Activated naive CD8-positive, alpha-beta T cell treated with anti-CD3 and anti-CD28 coated beads, Interleukin-2, amount 10 ng/mL, durations not matched to agents 7 days and 5 days (primary cell): Measurements from ENCODE around the gene DIPK1C. TPM values are rescaled to one million over a fixed set of nuclear protein-coding genes. Genes with fewer than 3 reads are reported as not detected.

Experiments
- ATAC-seq: fragments of 150-1000 bp; cut with Tn5 transposase; one replicate; pipeline ENCODE4 v1.10.0; 2021; ENCODE audit warnings: low read depth, moderate library complexity
- POLR2A ChIA-PET: fragments of 350-600 bp; sonication (Branson Sonifier 250); formaldehyde crosslinking; loops from one replicate; lab custom pipeline; 2021; ENCODE audit warnings: antibody characterized with exemption; lab: Charles Lee
- DNase-seq: peaks from one replicate; pipeline ENCODE4 v3.0.0; 2021
- H3K27ac Mint-ChIP-seq: one replicate; pipeline ENCODE4 v1.8.0; 2022; ENCODE audit warnings: mild to moderate bottlenecking, mixed read lengths
- H3K27me3 Mint-ChIP-seq: one replicate; pipeline ENCODE4 v1.8.0; 2022; ENCODE audit warnings: mild to moderate bottlenecking, moderate library complexity, mixed read lengths
- H3K36me3 Mint-ChIP-seq: one replicate; pipeline ENCODE4 v1.8.0; 2021; ENCODE audit warnings: mild to moderate bottlenecking, mixed read lengths
- H3K4me1 Mint-ChIP-seq: one replicate; pipeline ENCODE4 v1.8.0; 2021; ENCODE audit warnings: mixed read lengths
- H3K4me3 Mint-ChIP-seq: one replicate; pipeline ENCODE4 v1.8.0; 2022; ENCODE audit warnings: mild to moderate bottlenecking, moderate library complexity, mixed read lengths
- H3K9me3 Mint-ChIP-seq: one replicate; pipeline ENCODE4 v1.8.0; 2021; ENCODE audit warnings: mixed read lengths
- total RNA-seq, 2 experiments: library from RNA; stranded (reverse); gene quantifications; one replicate each; pipeline ENCODE4 v1.2.3, GENCODE V29; 2021

DIPK1C gene
- total RNA-seq, 2 experiments from 2014 or later = not detected

DNA sequence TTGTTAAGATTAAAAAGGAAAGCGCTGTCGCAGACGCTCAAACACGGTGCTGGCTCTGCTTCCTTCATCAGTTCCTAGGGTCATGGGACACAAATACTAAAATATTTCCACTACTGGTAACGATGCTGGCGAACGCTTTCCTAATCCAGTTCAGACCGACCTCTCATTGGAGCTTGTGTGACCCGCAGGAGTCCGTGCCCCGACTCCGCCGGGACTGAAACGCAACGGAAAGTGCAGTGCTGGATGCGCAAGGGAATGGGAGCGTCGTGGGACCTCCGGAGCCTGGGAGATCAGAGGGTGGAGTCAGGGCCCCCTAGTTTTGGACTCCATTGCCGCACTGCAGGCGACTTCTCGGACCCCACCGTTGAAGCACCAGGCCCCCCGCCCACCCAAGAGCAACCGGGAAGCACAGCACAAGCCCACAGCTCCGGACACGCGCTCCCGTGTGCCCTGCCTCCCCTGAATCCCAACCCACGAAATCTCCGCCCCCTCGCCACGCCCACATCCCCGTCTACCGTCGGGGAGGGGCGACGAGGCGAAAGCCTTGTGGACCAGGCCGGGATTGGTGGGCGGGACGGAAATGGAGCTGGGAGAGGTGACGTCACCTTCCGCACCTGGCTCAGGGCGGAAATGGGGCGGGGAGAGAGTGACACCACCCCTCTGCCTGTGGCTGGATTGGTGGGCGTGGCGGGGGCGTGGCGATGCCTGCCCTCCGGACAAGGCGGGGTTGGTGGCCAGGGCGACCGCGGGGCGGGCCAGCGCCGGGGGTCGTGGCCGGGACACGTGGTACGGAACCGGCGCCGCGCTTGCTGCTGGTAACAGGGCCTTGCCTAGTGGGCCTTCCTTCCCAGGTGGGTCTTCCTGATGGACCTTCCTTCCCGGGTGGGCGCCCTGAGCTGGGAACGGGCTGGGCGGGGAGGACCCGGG, 38.7 kb upstream of the DIPK1C start, which contains the start of gene CNDP2:
Gene CNDP2 (plus strand): TSS at position 783 of the 927 bp plus-strand sequence. CDS start 3,611 bp downstream, outside the sequence.
- Mint-ChIP-seq H3K4me3 (peak within 1 kb of the TSS; percentile 94), H3K36me3 (peaks cover 7% of the 10 kb centered on the region), H3K27ac (peak within 1 kb of the TSS; percentile 95), H3K4me1 (peaks cover 35% of the 10 kb centered on the region), H3K27me3 (peaks cover 2% of the 10 kb centered on the region), H3K9me3 (no peaks in the 10 kb centered on the region)
- POLR2A ChIA-PET = interaction anchor here (0.6 to 2.1 kb wide), 9 partner anchors 12 to 413 kb away, joined by 3 to 9 read pairs (median 4); partner anchors contain the start of gene ZNF407
- peak; percentile 61 for ATAC-seq
- DNase-seq = peak; percentile 100

DNA sequence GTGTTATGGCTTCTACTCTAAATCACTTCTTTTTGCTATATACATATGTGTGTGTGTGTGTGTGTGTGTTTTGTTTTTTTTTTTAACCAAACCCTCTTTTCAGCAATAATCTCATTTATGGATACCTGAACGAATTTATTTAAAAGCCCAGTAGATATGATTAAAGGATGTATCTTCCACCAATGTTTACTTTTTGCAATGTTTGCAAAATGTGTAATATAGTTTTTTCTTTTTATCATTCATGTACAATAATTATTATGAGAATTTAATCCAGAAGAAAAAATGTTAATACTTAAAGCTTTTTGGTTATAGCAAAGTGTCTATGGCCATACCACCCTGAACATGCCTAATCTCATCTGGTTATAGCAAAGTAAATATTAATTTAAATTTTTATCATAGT, 37.4 kb upstream of the DIPK1C start:
- POLR2A ChIA-PET = interaction anchor here (0.7 kb wide), 1 partner anchor 101 kb away, joined by 3 read pairs; no protein-coding TSS in a partner anchor
- ATAC-seq (no peak), DNase-seq (no peak)
- Mint-ChIP-seq H3K4me1 (peaks cover 29% of the 10 kb centered on the region), H3K27ac (no peak overlapping the region), H3K9me3 (no peaks in the 10 kb centered on the region), H3K36me3 (peaks cover 2% of the 10 kb centered on the region), H3K4me3 (no peak overlapping the region), H3K27me3 (peaks cover 2% of the 10 kb centered on the region)

DNA sequence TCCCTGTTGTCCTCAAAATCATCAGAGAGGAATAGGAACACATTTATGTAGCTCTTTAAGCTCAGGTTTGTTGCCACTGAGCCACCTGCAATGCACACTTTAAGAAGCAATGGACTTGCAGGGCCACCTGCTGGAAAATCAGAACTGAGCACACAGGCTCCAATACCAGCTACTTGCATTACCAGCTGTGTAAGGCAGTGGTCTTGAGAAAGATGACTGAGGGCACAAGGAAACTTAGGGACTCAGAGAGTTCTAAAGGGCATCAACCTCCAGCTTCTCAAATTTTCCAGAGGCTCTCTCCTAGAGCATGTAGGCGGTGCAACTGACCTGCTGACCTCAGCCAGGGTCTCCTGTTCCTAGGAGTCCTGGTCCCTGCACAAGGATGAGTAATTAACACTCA, 36.6 kb upstream of the DIPK1C start:
- H3K36me3 Mint-ChIP-seq = peaks cover 2% of the 10 kb centered on the region
- ATAC-seq = peak; percentile 37
- H3K4me3 Mint-ChIP-seq = no peak overlapping the region
- peaks cover 24% of the 10 kb centered on the region for H3K4me1 Mint-ChIP-seq
- no peaks in the 10 kb centered on the region for H3K9me3 Mint-ChIP-seq
- POLR2A ChIA-PET = interaction anchor here (0.9 to 1.1 kb wide), 3 partner anchors 115 to 202 kb away, joined by 3 to 11 read pairs (median 4); partner anchors contain the start of gene CYB5A
- H3K27me3 Mint-ChIP-seq = peaks cover 2% of the 10 kb centered on the region
- peak; percentile 54 for DNase-seq
- no peak overlapping the region for H3K27ac Mint-ChIP-seq

DNA sequence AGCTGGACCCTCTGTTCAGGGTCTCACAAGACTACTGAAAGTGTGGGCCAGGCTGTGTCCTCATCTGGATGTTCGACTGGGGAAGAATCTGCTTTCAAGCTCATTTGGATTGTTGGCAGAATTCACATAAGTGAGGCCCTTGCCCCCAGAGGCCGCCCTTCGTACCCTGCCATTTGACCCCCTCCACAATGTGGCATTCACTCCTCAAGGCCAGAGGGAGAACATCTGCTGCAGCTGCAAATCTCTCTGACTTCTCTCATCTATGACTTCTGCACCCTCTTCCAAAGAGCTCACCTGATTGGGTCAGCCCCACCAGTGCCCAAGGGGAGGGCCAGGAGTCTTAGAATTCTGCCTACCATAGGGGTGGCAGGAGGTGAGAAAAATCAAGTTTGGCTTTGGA, 35.2 kb upstream of the DIPK1C start:
- H3K4me3 Mint-ChIP-seq = no peak overlapping the region
- no peak for ATAC-seq
- DNase-seq = no peak
- H3K4me1 Mint-ChIP-seq = peaks cover 13% of the 10 kb centered on the region
- no peaks in the 10 kb centered on the region for H3K9me3 Mint-ChIP-seq
- no peak overlapping the region for H3K27ac Mint-ChIP-seq
- H3K27me3 Mint-ChIP-seq = peaks cover 2% of the 10 kb centered on the region
- H3K36me3 Mint-ChIP-seq = peaks cover 2% of the 10 kb centered on the region
- POLR2A ChIA-PET = no interaction called here

DNA sequence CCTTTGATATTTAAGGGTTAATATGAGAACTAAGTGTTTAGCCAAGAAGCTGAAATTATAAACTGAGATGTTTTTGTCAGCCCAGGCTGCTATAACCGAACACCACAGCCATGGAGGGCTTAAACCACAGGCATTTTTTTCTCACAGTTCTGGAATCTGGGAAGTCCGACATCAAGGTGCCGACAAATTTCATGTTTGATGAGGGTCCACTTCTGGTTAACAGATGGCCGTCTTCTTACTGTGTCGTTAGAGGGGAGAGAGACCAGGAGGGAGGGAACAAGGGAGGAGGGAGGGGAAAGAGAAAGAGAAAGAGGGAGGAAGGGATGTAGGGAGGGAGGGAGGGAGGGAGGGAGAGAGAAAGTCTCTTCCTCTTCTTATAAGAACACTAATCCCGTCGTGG, 32.6 kb upstream of the DIPK1C start:
- H3K27ac Mint-ChIP-seq = no peak overlapping the region
- H3K9me3 Mint-ChIP-seq = no peaks in the 10 kb centered on the region
- peaks cover 15% of the 10 kb centered on the region for H3K4me1 Mint-ChIP-seq
- H3K4me3 Mint-ChIP-seq = no peak overlapping the region
- ATAC-seq (no peak), DNase-seq (no peak)
- POLR2A ChIA-PET = no interaction called here
- H3K27me3 Mint-ChIP-seq = peaks cover 2% of the 10 kb centered on the region
- no peaks in the 10 kb centered on the region for H3K36me3 Mint-ChIP-seq

DNA sequence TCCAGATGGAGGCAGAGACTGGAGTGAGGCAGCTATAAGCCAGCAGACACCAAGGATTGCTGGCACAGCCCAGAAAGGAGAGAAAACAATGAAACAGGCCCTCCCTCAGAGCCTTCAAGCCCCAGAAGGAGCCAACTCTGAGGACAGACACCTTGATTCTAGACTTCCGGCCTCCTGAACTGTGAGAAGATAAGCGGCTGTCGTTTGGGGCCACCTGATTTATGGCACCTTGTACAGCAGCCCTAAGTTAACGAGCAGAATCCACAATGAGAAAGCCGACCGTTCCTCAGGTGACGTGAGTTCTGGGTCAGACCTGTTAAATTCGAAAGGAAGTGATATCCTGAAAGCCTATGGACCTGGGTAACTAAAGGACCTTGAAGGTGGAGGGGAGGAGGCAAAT, 31.8 kb upstream of the DIPK1C start:
- no peaks in the 10 kb centered on the region for H3K9me3 Mint-ChIP-seq
- H3K27me3 Mint-ChIP-seq = peaks cover 2% of the 10 kb centered on the region
- H3K4me1 Mint-ChIP-seq = peaks cover 19% of the 10 kb centered on the region
- POLR2A ChIA-PET = no interaction called here
- H3K36me3 Mint-ChIP-seq = no peaks in the 10 kb centered on the region
- DNase-seq (no peak), ATAC-seq (no peak)
- no peak overlapping the region for H3K27ac Mint-ChIP-seq
- H3K4me3 Mint-ChIP-seq = no peak overlapping the region

DNA sequence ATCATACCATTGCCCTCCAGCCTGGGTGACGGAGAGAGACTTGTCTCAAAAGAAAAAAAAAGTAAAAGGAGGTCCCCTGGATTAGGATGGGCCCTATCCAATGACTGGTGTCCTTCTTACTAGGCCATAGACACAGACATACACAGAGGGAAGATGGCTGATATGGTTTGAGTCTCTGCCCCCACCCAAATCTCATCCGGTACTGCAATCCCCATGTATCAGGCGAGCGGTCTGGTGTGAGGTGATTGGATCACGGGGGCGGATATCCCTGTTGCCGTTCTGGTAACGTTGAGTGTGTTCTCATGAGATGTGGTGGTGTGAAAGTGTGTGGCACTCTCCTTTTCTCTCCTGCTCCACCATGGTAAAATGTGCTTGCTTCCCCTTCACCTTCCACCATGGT, 31.2 kb upstream of the DIPK1C start:
- POLR2A ChIA-PET = no interaction called here
- peaks cover 2% of the 10 kb centered on the region for H3K27me3 Mint-ChIP-seq
- no peaks in the 10 kb centered on the region for H3K9me3 Mint-ChIP-seq
- no peaks in the 10 kb centered on the region for H3K36me3 Mint-ChIP-seq
- ATAC-seq (no peak), DNase-seq (no peak)
- H3K27ac Mint-ChIP-seq = no peak overlapping the region
- peaks cover 18% of the 10 kb centered on the region for H3K4me1 Mint-ChIP-seq
- no peak overlapping the region for H3K4me3 Mint-ChIP-seq

DNA sequence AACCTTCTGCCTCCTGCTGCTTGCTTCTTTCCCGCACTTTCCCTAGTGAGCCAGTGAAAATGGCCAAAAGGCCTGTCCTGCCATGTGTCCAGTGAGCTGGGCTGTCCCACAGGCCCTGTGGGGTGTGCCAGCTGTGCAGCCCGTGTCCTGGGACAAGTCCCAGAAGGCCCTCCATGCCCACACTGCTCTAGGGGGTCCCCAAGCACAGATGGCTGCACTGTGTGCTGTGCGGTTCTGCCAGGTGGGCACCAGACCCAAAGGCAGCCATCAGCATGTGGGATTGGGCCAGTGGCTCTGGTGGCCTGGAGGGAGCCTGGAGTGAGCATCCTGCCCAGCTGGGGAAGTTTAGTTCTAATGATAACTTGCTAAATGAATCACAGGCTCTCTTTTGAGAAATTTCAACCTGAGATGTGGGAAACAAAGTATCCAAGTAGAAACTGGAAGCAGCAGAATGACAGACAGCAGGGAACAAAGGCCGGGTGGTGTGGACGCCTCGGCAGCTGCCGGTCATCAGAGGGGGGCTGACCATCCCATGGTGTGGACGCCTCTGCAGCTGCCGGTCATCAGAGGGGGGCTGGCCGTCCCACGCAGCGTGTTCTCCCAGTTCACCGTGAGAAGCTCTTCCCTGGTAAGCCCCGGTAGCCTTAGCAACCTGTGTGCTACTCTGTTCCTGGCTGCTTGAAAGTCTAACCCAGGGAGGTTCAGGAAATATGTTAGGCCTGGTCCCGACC, 29.2 kb upstream of the DIPK1C start:
- H3K4me3 Mint-ChIP-seq = no peak overlapping the region
- H3K27ac Mint-ChIP-seq = no peak overlapping the region
- ATAC-seq (no peak), DNase-seq (no peak)
- peaks cover 16% of the 10 kb centered on the region for H3K4me1 Mint-ChIP-seq
- POLR2A ChIA-PET = interaction anchor here (0.6 to 2.0 kb wide), 3 partner anchors 12 to 317 kb away, joined by 4 to 5 read pairs (median 4); no protein-coding TSS in a partner anchor
- H3K27me3 Mint-ChIP-seq = no peaks in the 10 kb centered on the region
- H3K9me3 Mint-ChIP-seq = no peaks in the 10 kb centered on the region
- no peaks in the 10 kb centered on the region for H3K36me3 Mint-ChIP-seq

DNA sequence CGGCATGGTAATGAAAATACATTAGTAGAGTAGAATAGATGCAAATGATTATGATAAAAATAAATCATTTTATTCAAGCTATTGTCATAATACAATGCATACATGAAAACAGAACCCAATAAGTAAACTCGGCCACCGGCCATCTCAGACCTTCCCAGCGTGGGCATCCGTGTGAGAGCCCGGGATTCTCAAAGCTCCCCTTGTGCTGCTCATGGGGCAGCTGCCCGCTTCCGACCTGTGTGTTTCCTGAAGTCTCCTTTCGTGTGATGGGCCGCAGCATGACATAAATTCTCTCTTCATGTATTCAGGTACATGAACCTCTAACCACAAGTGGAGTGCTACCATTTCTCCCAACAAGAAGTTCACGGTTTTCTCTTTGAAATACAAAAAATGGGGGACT, 25.6 kb upstream of the DIPK1C start:
- ATAC-seq = no peak
- Mint-ChIP-seq H3K36me3 (no peaks in the 10 kb centered on the region), H3K27me3 (no peaks in the 10 kb centered on the region), H3K27ac (no peak overlapping the region), H3K4me3 (no peak overlapping the region), H3K9me3 (no peaks in the 10 kb centered on the region), H3K4me1 (peaks cover 16% of the 10 kb centered on the region)
- DNase-seq = no peak
- POLR2A ChIA-PET = no interaction called here

DNA sequence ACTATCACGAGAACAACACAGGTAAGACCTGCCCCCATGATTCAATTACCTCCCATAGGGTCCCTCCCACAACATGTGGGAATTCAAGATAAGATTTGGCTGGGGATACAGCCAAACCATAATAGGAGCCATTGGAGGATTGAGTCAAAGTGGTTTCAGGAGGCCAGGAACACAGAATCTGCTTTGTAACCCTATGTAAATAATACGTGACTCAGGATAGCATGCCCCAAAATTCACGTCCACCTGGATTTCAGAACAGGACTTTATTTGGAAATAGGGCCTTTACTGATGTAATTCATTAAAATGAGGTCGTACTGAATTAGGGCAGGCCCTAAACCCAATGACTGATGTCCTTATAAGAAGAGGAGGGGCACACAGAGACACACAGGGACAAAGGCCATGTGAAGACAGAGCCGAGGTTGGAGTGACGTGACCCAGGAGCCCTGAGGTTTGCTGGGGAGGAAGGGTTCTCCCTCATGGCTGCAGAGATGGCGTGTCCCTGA, 23.1 kb upstream of the DIPK1C start:
- Mint-ChIP-seq H3K27me3 (peaks cover 1% of the 10 kb centered on the region), H3K9me3 (no peaks in the 10 kb centered on the region), H3K36me3 (no peaks in the 10 kb centered on the region), H3K4me1 (peaks cover 9% of the 10 kb centered on the region), H3K27ac (no peak overlapping the region), H3K4me3 (no peak overlapping the region)
- ATAC-seq (no peak), DNase-seq (no peak)
- POLR2A ChIA-PET = no interaction called here

DNA sequence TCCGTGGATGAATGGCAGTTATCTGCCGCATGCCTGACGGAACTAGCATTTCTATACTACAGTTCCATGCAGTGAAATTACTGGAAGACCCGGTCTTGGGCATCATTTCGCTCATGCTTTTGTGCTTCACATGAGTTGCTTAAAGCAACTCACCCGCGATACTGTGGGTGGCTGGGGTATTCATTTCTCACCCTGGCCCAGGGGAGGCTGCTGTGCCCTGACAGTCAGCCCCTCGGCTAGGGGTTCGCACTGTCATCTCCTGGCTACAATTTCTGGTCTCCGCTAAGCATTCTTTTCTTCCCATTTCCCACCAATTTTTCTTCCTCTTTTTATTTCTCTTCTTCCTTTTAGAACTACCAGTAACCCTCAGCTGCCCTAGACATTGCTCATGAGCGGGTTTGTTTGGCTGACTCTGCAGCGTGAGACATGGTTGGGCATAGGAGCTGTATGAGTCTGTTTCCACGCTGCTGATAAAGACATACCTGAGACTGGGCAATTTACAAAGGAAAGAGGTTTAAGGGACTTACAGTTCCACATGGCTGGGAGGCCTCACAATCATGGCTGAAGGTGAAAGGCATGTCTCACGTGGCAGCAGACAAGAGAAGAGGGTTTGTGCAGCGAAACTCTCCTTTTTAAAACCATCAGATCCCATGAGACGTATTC, 22.5 kb upstream of the DIPK1C start:
- no peaks in the 10 kb centered on the region for H3K36me3 Mint-ChIP-seq
- H3K27ac Mint-ChIP-seq = no peak overlapping the region
- POLR2A ChIA-PET = no interaction called here
- peaks cover 6% of the 10 kb centered on the region for H3K4me1 Mint-ChIP-seq
- H3K27me3 Mint-ChIP-seq = peaks cover 3% of the 10 kb centered on the region
- DNase-seq (no peak), ATAC-seq (no peak)
- no peaks in the 10 kb centered on the region for H3K9me3 Mint-ChIP-seq
- H3K4me3 Mint-ChIP-seq = no peak overlapping the region

DNA sequence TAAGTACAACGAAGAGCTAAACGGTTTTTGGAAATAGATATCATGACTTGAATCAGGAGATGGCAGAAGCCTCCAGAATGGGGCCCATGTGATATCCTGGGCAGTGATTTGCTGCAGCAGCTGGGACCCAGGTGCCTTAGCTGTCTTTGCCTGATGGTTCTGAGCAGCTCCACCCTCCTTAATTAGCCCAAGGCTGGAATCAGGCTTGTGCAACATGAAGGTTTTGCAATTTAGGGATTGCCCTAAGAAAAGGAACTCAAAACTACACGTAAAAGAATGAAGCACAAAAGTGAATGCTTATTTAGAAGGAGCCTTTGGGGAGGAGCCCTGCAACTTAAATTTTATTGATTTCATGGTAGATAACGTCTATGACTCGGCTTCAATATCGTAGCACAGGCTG, 21.8 kb upstream of the DIPK1C start:
- no peak for ATAC-seq
- H3K4me3 Mint-ChIP-seq = no peak overlapping the region
- DNase-seq = no peak
- POLR2A ChIA-PET = no interaction called here
- H3K27ac Mint-ChIP-seq = no peak overlapping the region
- H3K9me3 Mint-ChIP-seq = no peaks in the 10 kb centered on the region
- peaks cover 3% of the 10 kb centered on the region for H3K27me3 Mint-ChIP-seq
- peaks cover 1% of the 10 kb centered on the region for H3K4me1 Mint-ChIP-seq
- H3K36me3 Mint-ChIP-seq = no peaks in the 10 kb centered on the region

DNA sequence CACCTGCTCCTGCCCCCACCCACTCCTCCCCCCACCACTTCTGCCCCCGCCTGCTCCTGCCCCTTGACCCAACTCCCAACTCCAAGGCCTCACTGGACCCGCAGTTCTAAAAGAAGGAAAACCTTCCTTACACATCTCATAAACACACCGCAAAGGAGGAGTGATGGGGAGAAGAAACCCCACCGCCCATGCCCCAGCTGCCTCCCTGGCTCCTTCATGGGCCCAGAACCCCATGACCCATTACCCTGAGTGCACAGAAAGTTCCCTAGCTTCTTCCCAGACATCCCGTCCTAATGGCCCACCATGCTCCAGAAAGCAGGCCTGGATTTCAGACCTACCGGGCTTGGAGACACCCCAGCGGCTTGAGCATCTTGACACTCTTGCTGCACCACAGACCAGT, 21.2 kb upstream of the DIPK1C start:
- DNase-seq (no peak), ATAC-seq (no peak)
- Mint-ChIP-seq H3K36me3 (no peaks in the 10 kb centered on the region), H3K4me3 (no peak overlapping the region), H3K27me3 (peaks cover 3% of the 10 kb centered on the region), H3K27ac (no peak overlapping the region), H3K9me3 (no peaks in the 10 kb centered on the region), H3K4me1 (peaks cover 1% of the 10 kb centered on the region)
- POLR2A ChIA-PET = no interaction called here
